Stimulated activated CD4-positive, alpha-beta T cell treated with anti-CD3 and anti-CD28 coated beads, Interleukin-2, amount 100 ng/mL, for 24 hours (primary cell): ENCODE results near the gene TMEM92.
"Not testable (repeated sequence)": the region's sequence is repeated elsewhere in the genome, so short reads cannot be mapped to it uniquely, and the experiment has no call there.

ENCODE experiments used
- DNase-seq, 2 donors: peaks; one replicate each; pipeline ENCODE4 v3.0.0-alpha.2; 2020

TMEM92 gene

DNA sequence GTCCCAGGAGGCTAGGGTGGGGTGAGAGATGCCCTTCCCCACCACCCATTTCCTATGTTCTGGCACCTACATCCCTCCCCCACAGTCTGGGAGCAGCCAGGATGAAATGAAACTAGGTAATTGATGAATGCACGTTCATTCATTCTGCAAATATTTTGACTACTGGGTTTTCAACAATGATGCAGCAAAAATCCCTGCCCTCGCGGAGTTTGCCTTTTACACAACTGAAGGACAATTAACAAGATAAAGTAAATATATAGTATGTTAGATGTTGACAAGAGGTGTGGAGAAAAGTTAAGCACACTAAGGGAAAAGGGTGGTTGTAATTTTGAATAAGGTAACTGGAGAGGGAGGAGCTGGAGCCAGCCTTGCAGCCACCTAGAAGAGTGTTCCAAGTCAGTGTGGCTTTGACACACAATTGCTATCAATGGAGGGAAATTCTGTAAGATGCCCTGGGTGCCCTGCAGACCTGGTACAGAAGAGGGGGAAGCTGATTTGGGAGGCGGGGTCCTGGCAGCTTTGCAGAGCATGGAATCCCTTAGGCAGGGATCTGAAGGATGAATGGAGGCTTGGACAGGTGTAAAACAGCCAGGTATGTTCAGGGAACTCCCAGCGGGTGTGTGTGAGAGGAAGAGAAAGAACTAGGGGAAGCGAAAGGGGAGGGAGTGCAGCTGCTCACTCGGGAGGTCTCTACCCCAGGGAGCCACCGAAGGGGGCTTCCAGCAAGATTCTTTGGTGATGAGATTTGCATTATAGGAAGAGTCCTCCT is 2.5 kb downstream of the TMEM92 start:
- DNase-seq, result no peak

DNA sequence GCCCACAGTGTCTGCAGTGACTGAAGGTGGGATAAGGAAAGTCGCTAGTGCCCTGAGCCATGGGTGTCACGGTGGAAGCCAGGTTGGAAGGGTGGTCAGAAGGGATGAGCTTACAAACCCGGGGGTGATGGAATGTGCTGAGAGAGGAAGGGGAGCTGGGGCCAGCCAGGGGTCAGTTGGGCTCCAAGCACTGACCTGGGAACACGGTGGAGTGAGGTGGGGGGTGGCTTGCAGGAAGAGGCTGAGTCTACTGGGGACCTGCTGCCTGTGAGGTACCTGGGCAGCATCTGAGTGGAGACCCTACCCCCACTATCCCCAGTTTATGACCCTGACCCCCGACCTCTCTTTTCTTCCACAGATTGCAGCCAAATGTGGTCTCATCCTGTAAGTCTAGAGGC is 3.1 kb downstream of the TMEM92 start:
- DNase-seq, result no peak

DNA sequence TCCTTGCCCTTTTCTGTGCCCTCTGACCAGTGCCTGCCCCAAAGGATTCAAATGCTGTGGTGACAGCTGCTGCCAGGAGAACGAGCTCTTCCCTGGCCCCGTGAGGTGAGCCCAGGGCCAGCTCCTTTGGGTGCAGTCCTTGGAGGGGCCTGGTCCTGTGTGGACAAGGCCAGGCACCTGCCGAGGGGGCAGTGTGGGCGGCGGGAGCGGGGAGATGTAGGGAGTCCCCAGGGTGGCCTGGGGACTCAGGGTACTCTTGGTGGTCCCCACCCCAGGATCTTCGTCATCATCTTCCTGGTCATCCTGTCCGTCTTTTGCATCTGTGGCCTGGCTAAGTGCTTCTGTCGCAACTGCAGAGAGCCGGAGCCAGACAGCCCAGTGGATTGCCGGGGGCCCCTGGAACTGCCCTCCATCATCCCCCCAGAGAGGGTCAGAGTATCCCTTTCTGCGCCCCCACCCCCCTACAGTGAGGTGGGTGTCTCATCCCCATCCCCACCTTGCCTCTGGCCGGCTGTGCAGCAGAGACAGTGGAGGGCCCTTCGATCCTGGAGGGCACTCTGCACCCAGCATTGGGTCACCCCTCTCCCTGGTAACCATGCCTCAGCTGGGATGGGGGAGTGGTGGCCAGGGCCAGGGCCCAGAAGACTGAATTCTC is 4.4 kb downstream of the TMEM92 start:
- DNase-seq, result no peak

DNA sequence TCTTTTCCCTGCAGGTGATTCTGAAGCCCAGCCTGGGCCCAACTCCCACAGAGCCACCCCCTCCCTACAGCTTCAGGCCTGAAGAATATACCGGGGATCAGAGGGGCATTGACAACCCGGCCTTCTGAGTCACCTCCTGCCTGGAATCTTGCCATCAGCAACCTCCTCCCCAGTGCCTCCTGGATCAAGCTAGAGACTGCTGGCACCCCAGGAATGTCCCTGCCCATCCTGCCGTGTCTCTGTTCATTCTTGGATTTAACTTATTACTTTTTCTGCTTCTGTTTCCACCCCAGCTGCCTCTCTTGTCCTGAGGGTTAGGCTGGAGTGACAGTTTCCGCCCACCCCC is 4.9 kb downstream of the TMEM92 start:
- DNase-seq, result no peak

DNA sequence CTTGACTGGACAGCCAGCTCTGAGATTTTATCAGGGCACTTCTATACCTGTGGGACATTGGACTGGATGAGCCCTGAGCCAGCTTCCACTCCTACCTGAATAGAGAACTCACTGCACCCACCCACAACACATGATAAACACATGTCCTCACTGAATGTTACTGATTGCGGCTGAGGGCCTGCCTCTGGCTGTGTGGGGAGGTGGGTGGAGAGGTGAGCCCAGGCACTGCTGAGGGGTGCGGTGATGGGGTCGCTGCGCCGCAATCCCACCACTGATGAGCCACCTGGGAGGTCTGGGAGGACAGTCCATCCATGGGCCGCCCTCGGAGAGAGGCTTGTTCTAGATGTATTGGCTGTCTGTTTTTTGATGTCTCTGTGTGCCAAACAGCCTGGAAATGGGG is 5.4 kb downstream of the TMEM92 start:
- no peak for DNase-seq

DNA sequence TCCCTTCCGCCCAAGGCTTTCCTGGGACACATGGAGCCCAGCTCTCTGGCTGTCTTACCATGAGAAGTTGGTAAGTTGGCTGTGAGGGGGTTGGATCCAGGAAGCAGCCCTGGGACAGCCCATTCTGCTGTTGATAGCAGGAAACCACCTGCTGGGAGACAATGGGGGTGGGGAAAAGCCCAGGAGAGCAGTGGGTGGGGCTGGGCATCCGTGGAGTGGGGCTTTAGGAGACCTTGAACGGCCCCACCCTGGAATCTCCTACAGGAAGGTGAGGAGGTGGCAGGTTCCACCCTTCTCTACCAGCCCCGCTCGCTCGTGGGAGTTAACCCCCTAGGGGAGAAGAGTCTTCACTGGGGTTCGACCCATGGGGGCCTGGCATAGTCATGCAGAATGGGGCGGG is 5.8 kb downstream of the TMEM92 start:
- no peak for DNase-seq

DNA sequence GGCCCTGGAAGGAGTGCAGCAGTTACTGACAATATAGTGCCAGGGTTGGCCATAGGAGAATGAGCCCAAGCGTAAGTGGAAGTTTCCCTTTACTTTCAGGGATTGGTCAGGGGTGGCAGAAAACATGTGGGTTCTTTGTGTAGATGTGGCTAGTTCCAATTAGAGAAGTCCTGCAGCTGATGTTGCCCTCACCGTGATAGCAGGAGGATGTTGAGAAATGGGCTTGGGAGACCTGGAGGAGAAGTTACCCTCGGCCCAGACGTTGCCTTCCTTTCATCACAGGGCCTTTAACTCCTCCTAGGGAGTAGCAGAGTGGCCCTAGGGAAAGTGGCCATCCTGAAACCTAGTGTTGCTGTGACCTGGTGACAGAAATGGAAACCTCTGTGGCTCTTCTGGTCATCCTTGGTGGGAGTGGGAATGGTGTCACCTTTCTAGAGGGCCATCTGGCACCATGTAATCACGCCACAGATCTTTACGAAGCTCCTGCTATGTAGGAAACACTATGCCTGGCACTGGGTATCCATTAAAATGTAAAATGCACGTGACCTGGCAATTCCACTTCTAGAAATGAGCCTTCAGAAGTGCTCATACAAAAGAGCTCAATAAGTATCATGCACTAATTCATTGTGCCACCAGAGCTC is 6.7 kb downstream of the TMEM92 start:
- no peak for DNase-seq

DNA sequence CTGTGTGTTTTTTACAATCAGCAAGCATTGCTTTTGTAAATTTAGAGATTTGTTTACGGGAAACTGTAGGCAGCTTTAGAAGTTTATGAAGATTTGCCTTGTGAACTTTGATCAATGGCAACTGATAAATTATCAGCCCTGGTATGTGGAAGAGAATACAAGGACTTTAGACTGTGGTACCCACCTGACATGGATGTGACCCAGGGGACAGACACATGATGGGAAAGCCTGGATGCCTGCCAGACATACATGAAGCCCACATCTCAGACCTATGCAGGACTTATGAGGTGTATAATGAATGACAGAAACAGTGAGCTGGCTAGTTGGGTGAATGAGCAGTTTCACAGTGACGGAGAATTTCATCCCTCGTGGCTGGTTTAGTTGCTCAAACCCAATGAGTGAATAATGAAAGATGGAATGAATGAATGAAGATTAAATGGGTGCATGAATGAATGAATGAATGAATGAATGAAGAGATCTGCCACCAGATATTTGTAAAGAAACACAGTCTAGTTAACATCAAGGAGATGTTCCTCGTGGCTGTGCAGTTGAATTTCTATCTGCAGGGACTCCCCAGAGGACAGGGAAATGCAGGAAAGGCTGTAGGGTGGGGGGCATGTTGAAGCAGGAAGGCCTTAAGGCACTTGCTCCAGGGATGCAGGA is 7.6 kb downstream of the TMEM92 start:
- DNase-seq, result no peak

DNA sequence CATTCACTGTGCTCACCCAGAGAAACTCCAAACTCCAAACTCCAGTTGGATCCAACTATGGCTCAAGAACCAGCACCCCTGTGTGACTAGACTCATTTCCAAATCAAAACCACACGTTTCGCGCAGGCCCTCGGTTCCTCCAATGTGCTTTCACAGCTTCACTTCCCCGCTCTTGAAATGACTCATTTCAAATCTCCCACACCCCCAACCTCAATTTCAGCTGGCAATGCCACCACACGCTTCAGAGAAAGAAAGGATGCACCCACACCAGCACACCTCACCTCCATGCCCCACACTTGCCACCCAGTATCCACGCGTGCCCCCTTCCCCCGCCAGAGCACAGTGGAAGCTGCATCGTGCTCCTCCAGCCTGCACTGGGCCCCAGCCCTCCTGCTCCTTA is 9.0 kb downstream of the TMEM92 start:
- peak; percentile 28 to 45 for DNase-seq

DNA sequence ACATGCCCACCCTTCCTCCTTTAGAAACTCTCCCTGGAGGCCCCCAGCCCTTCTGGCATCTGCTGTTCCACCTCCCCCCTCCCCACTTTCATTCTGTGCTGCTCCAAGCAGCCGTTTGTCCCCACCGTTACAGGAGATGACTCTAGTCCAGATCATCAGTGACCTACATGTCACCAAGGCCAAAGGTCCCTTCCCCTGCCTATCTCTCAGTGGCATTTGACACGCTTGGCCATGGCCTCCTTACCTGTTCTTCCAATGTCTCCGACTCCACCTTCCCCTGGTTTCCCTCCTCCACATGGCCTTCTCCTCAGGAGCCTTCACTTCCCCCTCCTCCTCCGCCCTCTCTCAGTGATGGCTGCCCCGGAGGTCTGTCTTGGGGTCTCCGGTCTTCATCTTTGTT is 9.4 kb downstream of the TMEM92 start:
- DNase-seq, result no peak

DNA sequence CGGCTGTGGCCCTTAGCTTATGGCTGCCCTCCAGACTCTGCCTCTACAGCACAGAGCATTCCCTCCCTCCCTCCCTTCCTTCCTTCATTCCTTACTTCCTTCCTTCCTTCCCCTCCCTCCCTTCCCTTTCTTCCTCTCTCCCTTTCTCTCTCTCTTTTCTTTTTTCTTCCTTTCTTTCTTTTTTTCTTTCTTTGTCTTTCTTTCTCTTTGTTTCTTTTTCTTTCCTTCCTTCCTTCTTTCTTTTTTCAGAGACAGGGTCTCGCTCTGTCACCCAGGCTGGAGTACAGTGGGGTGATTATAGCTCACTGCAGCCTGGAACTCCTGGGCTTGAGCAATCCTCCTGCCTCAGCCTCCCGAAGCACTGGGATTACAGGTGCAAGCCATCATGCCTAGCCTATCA is 11.7 kb downstream of the TMEM92 start:
- no peak for DNase-seq

DNA sequence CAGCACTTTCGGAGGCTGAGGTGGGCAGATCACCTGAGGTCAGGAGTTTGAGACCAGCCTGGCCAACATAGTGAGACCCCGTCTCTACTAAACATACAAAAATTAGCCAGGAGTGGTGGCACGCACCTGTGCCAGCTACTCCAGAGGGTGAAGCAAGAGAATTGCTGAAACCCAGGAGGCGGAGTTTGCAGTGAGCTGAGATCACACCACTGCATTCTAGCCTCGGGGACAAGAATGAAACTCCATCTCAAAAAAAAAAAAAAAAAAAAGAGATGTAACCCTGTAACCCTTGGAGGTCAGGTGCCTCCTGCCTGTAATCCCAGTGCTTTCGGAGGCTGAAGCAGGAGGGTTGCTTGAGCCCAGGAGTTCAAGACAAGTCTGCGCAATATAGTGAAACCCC is 13.0 kb downstream of the TMEM92 start:
- DNase-seq, result not testable (repeated sequence)

DNA sequence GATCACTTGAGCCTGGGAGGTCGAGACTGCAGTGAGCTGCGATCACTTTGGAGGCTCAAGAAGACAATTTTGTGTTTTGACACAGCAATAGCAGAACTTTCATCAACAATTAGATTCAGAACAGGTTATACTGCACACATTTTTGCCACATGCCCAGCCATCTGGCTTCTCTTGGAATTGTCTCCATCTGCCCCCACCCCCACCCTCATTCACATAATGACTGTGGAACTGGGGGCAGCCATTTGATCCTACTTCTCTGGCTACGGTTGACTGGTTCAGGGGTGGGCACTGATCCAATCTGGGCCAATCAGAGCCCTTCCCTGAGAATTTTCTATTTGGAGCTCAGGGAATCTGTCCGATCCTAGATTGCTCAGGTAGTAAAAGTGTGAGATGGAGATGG is 14.0 kb downstream of the TMEM92 start:
- DNase-seq, result no peak

DNA sequence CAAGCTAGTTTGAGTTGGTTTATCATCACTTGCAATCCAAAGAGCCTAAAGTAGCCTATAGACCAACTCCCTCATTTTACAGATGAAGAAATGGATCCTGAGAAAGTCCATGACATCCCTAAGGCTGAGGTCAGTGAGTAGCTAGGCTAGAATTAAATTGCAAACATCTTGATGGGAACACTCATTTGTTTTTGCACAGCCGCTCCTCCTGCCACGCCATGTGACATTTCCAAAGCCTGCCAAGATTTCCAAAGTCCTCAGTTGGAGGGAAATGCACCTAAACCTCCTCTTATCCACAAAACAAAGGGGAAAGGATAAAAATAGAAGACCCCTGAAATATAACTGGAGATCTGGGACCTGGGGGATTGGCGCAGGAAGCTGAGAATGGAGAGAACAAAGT is 15.0 kb downstream of the TMEM92 start:
- DNase-seq, result no peak

DNA sequence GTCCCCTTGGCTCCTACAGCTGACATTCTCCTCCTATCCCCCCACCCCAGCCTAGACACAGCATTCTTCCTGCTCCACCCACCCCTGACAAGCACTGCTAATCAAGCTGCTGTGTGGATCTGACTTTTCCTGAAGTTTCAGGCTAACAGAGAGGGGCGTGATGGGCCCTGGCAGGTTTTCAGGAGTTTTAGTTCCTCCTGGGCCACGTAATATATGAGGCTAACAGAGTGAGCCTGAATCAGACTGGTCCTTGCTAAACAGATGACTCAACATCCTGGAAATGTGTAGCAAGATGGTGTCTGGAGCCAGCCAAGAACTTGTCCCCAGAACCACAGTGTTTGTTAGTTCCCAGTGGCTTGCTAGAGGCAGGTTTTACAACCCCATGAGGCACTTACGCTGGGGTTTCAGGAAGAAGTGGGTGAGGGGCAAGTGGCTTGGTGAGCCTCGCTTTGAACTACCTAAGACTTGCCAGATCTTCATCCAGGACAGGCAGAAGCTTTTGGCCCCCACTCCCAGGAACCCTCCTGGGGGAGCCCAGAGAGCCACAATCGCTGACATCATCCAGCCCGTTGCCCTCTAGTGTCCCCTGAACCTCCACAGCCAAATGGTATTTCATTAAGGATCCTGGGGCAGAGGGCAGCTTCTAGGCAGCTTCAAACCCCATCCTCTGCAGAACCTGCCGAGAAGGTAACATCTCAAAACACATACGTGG is 15.9 kb downstream of the TMEM92 start:
- no peak for DNase-seq

DNA sequence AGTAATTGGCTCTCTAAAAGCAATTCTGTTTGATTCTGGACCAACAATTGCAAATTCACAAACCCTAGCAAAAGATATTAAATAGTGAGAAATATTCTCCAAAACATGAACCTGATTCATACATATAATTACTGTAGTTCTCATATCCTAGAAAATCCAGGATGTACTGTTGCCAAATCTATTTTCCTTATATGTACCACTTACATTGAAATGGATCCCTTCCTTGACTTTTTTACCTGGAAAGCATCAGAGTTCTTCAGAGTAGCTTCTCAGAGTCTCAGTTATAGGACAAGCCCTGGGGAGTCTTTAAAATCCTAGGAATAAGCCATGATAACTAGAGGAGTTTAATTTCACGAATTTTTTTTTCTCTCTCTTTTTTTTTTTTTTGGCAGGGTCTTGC is 16.7 kb downstream of the TMEM92 start:
- no peak for DNase-seq

DNA sequence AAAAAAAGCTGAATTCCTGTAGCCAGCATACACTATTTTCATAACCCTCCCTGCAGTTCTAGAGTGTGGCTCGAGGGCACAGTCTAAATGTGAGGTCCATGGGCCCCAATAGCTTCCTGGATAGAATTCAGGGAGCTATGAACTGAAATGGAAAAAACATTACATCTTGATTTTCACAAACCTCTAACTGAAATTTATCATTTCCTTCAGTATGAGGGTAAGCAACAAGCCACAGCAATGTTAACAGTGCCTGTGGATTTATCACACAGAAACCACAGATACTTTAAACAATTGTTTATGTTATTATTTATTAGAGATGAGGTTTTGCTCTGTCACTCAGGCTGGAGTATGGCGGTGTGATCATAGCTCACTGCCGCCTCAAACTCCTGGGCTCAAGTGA is 18.2 kb downstream of the TMEM92 start:
- no peak for DNase-seq

DNA sequence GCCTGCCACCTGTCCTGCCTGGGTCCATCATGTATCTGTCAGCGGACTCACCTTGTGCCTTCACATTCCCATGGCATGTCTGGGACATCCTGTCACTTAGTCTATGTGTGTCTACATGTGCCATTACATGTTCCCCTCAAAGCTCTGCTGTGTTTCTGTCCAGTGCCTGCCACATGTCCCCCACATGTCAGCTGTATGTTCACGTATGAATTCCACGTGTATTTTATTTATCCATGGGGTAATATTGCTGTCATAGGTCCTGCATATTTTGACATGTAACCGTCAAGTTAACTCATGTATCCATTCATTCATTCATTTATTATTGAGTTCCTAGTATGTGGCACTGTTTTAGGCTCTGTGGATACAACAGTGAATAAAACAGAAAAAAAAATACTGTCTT is 20.8 kb downstream of the TMEM92 start:
- no peak for DNase-seq

DNA sequence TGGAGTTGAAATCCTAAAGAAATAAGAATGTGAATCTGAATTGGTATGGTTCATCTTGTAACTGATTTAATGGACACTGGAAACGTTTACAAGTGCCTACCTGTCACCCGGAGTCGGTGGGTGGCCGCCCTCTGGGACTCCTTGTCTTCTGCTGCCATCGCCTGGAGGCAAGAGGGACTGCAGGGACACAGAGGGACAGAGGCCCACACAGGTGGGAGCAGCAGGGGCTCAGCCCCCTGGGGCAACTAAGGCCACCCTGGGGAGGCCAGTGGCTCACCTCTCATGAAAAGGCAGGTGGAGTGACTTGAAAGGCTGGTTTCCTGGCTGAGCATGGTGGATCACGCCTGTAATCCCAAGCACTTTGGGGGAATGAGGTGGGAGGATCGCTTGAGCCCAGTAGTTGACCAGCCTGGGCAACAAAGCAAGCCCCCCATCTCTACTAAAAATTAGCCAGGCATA is 23.2 kb downstream of the TMEM92 start:
- peak; percentile 83 to 85 for DNase-seq

DNA sequence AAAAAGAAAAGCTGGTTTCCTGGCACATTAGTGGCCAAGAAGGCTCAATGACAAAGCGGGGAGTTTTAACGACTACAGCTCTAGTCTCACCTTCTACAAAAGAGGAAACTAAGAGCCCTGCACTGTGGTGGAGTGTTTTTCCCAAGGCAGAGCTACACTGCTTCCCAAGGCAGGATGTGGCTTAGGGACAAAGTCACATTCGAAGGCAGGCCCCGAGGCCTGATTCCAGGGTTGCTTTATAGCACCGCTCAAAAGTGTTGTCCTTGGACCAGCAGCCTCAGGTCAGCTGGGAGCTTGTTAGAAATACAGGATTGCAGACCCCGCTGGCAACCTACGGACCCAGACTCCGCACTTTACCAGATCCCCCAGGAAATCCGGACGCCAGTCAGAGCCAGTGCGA is 23.8 kb downstream of the TMEM92 start:
- no peak for DNase-seq

DNA sequence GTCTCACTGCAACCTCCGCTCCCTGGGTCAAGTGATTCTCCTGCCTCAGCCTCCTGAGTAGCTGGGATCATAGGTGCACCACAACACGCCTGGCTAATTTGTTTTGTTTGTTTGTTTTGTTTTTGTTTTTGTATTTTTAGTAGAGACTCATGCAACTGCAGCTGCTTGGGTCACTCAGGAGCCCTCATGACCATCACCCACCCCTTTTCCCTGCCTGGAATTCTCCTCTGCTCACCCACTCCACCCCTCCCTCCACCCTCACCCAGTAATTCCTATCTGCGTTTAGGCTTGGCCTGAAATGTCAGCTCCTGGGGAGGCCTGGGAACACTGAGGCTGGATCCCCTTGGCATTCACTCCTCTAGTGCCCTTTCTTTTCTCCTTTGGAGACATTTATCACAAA is 25.5 kb downstream of the TMEM92 start:
- DNase-seq, result no peak

DNA sequence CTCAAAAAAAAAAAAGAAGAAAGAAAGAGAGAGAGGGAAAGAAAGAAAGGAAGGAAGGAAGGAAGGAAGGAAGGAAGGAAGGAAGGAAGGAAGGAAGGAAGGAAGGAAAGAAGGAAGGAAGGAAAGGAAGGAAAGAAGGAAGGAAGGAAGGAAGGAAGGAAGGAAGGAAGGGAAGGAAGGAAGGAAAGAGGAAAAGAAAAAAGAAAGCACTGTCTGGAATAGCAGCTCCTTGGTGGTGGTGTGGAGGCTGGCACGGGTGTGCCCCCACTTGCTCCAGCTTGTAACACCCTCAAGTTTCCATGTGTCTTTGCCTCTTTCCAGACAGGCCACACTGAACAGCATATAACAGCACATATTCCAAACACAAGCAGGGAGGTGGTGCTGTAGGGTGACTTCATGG is 26.6 kb downstream of the TMEM92 start:
- DNase-seq, result not testable (repeated sequence)
